Neural progenitor cell (in vitro differentiated cells): ENCODE measurements around the gene LSM3. TPM values are rescaled to one million over a fixed set of nuclear protein-coding genes. Genes with fewer than 3 reads are reported as not detected.

Experiments
- DNase-seq: peaks from one replicate; pipeline ENCODE4 v3.0.0-alpha.2; 2016; ENCODE audit warnings: low spot score
- H2AFZ ChIP-seq: fragments of 200-600 bp; sonication (generic); replicated peaks from 2 replicates; pipeline ENCODE4 v1.6.1; 2016; ENCODE audit warnings: antibody characterized with exemption
- H3F3A ChIP-seq: fragments of 200-600 bp; sonication (generic); 2 replicates; pipeline ENCODE4 v1.6.1; 2016; ENCODE audit warnings: antibody characterized with exemption, low read depth
- H3K27ac ChIP-seq: fragments of 200-600 bp; sonication (generic); 2 replicates; pipeline ENCODE4 v1.5.1; 2016; ENCODE audit warnings: mild to moderate bottlenecking
- H3K27me3 ChIP-seq: fragments of 200-600 bp; sonication (generic); 2 replicates; pipeline ENCODE4 v1.6.1; 2016; ENCODE audit warnings: mild to moderate bottlenecking, moderate library complexity
- H3K36me3 ChIP-seq: fragments of 200-600 bp; sonication (generic); 2 replicates; pipeline ENCODE4 v1.5.1; 2016
- H3K4me1 ChIP-seq: fragments of 200-600 bp; sonication (generic); 2 replicates; pipeline ENCODE4 v1.6.1; 2016; ENCODE audit warnings: mixed run types
- H3K4me2 ChIP-seq: fragments of 200-600 bp; sonication (generic); 2 replicates; pipeline ENCODE4 v1.6.1; 2016
- H3K4me3 ChIP-seq: fragments of 200-600 bp; sonication (generic); 2 replicates; pipeline ENCODE4 v1.5.1; 2016
- H3K79me2 ChIP-seq: fragments of 200-600 bp; sonication (generic); 2 replicates; pipeline ENCODE4 v1.6.1; 2016; ENCODE audit warnings: low read depth
- H3K9ac ChIP-seq: fragments of 200-600 bp; sonication (generic); 2 replicates; pipeline ENCODE4 v1.6.1; 2016
- H3K9me3 ChIP-seq: fragments of 200-600 bp; sonication (generic); 2 replicates; pipeline ENCODE4 v1.5.1; 2016; ENCODE audit warnings: low read depth
- H4K20me1 ChIP-seq: fragments of 200-600 bp; sonication (generic); 2 replicates; pipeline ENCODE4 v1.6.1; 2016; ENCODE audit warnings: low read depth
- H3K27ac Mint-ChIP-seq: 3 replicates; pipeline ENCODE4 v1.8.0; 2021; ENCODE audit warnings: mixed read lengths
- H3K27me3 Mint-ChIP-seq: 2 replicates; pipeline ENCODE4 v1.8.0; 2022; ENCODE audit warnings: low read depth, mild to moderate bottlenecking, inconsistent platforms, moderate library complexity, mixed read lengths; ENCODE audit not compliant: insufficient read depth
- H3K36me3 Mint-ChIP-seq: 3 replicates; pipeline ENCODE4 v1.8.0; 2021; ENCODE audit warnings: mixed read lengths
- H3K4me1 Mint-ChIP-seq: 3 replicates; pipeline ENCODE4 v1.8.0; 2021; ENCODE audit warnings: mixed read lengths
- H3K4me3 Mint-ChIP-seq: 3 replicates; pipeline ENCODE4 v1.8.0; 2021; ENCODE audit warnings: mild to moderate bottlenecking, moderate library complexity, mixed read lengths
- H3K9me3 Mint-ChIP-seq: 3 replicates; pipeline ENCODE4 v1.8.0; 2020; ENCODE audit warnings: mixed read lengths
- EZH2 ChIP-seq: fragments of 200-600 bp; sonication (generic); IDR thresholded peaks from 2 replicates; pipeline ENCODE4 v1.6.1; 2017; ENCODE audit warnings: antibody characterized with exemption, mild to moderate bottlenecking, moderate library complexity
- EZH2phosphoT487 ChIP-seq: fragments of 200-600 bp; sonication (generic); IDR thresholded peaks from 2 replicates; pipeline ENCODE4 v1.6.1; 2017; ENCODE audit warnings: antibody characterized with exemption
- total RNA-seq: library from RNA; depleted of rRNA; stranded (reverse); fragments of >200 nt; gene quantifications from 2 replicates; pipeline ENCODE4 v1.2.3, GENCODE V29; 2015; ENCODE audit warnings: low replicate concordance
- TF ChIP-seq, protein P1 (sequence below): fragments of 200-600 bp; sonication (generic); IDR thresholded peaks from 2 replicates; pipeline ENCODE4 v1.5.1; 2017; ENCODE audit warnings: antibody characterized with exemption, mild to moderate bottlenecking

LSM3 gene
- total RNA-seq, 1 donor from 2014 or later: 36.2 TPM

DNA sequence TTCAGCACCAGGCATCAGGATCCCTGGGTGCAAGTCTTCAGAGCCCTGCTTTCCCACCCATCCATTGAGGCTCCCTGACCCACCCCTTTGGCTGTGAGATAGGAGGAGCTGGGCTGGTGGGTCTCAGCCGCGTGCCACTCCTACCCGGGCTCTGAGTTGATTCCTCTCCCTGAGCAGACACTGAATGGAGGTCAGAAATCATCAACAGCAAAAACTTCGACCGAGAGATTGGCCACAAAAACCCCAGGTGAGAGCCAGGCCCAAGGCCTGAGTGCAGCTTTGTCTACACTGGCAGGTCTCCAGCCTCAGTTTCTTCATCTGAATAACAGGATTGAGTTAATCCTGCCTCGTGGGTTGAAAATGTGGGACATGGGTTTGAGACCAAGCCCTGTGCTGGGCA lies 45.9 kb upstream of the LSM3 start:
- Histone ChIP-seq H3K4me2 (no peak overlapping the region), H3F3A (no peaks in the 10 kb centered on the region), H3K9me3 (no peaks in the 10 kb centered on the region), H4K20me1 (no peaks in the 10 kb centered on the region), H3K27ac (no peak overlapping the region), H3K9ac (no peak overlapping the region), H3K4me3 (no peak overlapping the region), H3K4me1 (no peaks in the 10 kb centered on the region), H2AFZ (no peak overlapping the region), H3K27me3 (no peaks in the 10 kb centered on the region), H3K79me2 (peaks cover 10% of the 10 kb centered on the region), H3K36me3 (no peaks in the 10 kb centered on the region)
- no peaks in the 10 kb centered on the region for H3K4me1 Mint-ChIP-seq
- peaks cover 43% of the 10 kb centered on the region for H3K36me3 Mint-ChIP-seq
- H3K27ac Mint-ChIP-seq: no peak overlapping the region
- no peak for DNase-seq
- TF ChIP-seq EZH2 (no peak), EZH2phosphoT487 (no peak)
- TF ChIP-seq, protein P1, sequence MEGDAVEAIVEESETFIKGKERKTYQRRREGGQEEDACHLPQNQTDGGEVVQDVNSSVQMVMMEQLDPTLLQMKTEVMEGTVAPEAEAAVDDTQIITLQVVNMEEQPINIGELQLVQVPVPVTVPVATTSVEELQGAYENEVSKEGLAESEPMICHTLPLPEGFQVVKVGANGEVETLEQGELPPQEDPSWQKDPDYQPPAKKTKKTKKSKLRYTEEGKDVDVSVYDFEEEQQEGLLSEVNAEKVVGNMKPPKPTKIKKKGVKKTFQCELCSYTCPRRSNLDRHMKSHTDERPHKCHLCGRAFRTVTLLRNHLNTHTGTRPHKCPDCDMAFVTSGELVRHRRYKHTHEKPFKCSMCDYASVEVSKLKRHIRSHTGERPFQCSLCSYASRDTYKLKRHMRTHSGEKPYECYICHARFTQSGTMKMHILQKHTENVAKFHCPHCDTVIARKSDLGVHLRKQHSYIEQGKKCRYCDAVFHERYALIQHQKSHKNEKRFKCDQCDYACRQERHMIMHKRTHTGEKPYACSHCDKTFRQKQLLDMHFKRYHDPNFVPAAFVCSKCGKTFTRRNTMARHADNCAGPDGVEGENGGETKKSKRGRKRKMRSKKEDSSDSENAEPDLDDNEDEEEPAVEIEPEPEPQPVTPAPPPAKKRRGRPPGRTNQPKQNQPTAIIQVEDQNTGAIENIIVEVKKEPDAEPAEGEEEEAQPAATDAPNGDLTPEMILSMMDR: no peak
- no peak overlapping the region for H3K4me3 Mint-ChIP-seq
- no peaks in the 10 kb centered on the region for H3K27me3 Mint-ChIP-seq
- no peaks in the 10 kb centered on the region for H3K9me3 Mint-ChIP-seq

DNA sequence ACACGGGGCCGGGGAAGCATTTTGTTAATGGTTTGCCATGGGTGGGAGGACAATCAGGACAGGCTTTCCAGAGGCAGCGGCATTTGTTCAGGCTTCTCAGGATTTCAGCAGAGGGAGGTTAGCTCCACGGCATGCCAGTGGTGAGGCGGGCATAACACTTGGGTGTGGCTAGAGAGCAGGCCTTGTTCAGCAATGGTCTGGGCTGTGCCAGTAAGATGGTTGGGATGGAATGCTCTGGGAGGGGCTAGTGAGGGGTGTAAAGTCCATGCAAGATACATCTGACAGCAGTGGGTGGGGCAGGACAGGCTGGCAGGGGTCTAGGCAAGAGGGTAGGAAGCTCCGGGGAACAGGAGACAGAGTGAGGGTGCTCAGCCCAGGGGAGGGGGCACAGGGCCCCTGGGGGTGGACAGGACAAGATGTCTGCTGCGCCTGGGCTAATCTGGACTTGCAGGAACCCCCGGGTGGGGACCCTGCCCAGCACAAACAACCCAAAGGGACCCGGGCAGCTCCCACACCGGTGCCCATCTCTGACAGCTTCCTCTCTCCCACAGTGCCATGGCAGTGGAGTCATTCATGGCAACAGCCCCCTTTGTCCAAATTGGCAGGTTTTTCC lies 45.3 kb upstream of the LSM3 start:
- Histone ChIP-seq H3K27me3 (no peaks in the 10 kb centered on the region), H3F3A (no peaks in the 10 kb centered on the region), H3K4me3 (no peak overlapping the region), H3K4me2 (no peak overlapping the region), H2AFZ (no peak overlapping the region), H3K9me3 (no peaks in the 10 kb centered on the region), H3K9ac (no peak overlapping the region), H3K27ac (no peak overlapping the region), H3K4me1 (no peaks in the 10 kb centered on the region), H3K79me2 (peaks cover 6% of the 10 kb centered on the region), H3K36me3 (no peaks in the 10 kb centered on the region), H4K20me1 (no peaks in the 10 kb centered on the region)
- Mint-ChIP-seq H3K36me3 (peaks cover 37% of the 10 kb centered on the region), H3K4me3 (no peak overlapping the region), H3K27me3 (no peaks in the 10 kb centered on the region), H3K27ac (no peak overlapping the region), H3K4me1 (no peaks in the 10 kb centered on the region), H3K9me3 (no peaks in the 10 kb centered on the region)
- TF ChIP-seq, protein P1: no peak
- TF ChIP-seq EZH2phosphoT487: no peak
- no peak for TF ChIP-seq EZH2
- DNase-seq: no peak

DNA sequence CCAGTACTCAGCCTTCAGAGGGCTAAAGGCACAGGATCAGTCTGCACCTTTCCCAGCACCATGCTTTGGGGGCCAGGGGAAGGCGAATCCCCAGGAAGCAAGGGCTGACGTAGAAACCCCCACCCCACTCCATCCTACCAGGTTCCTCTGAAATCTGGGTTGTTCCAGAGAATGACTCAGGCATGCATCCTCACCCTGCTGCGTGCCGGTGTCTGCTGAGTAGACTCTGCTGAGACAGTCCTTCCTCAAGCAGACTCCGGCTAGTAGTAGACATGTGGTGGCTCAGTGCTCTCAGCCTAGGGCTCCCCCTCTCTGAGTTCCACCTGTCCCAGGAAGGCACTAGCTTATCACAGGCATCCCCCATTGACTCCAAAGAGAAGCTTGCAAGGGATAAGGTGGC lies 44.7 kb upstream of the LSM3 start:
- H3K27ac Mint-ChIP-seq: no peak overlapping the region
- H3K36me3 Mint-ChIP-seq: peaks cover 32% of the 10 kb centered on the region
- H3K9me3 ChIP-seq: no peaks in the 10 kb centered on the region
- H3K27me3 ChIP-seq: no peaks in the 10 kb centered on the region
- H3K9me3 Mint-ChIP-seq: no peaks in the 10 kb centered on the region
- no peak overlapping the region for H3K27ac ChIP-seq
- H3F3A ChIP-seq: no peaks in the 10 kb centered on the region
- no peaks in the 10 kb centered on the region for H3K27me3 Mint-ChIP-seq
- no peak overlapping the region for H2AFZ ChIP-seq
- H3K36me3 ChIP-seq: no peaks in the 10 kb centered on the region
- peaks cover under 1% of the 10 kb centered on the region for H3K79me2 ChIP-seq
- no peaks in the 10 kb centered on the region for H3K4me1 ChIP-seq
- H4K20me1 ChIP-seq: no peaks in the 10 kb centered on the region
- TF ChIP-seq EZH2phosphoT487 (no peak), EZH2 (no peak)
- TF ChIP-seq, protein P1: no peak
- H3K4me3 Mint-ChIP-seq: no peak overlapping the region
- H3K9ac ChIP-seq: no peak overlapping the region
- no peak for DNase-seq
- H3K4me2 ChIP-seq: no peak overlapping the region
- no peaks in the 10 kb centered on the region for H3K4me1 Mint-ChIP-seq
- no peak overlapping the region for H3K4me3 ChIP-seq
